IMR-90 (cell line): ENCODE measurements around the gene KRTAP10-9. TPM values are rescaled to one million over a fixed set of nuclear protein-coding genes. Genes with fewer than 3 reads are reported as not detected.

Experiments used
- ATAC-seq: fragments of 200-7000 bp; cut with Tn5 transposase; 2 replicates; pipeline ENCODE4 v1.9.1; 2020; ENCODE audit warnings: low read depth, mild to moderate bottlenecking, moderate library complexity
- BruUV-seq: library from RNA; stranded (reverse); fragments of 400-500 nt; replicated peaks from 2 replicates; lab custom pipeline; 2021; lab: Mats Ljungman, UMichigan
- CTCF ChIA-PET: fragments of 300-600 bp; formaldehyde crosslinking; extraction: SDS; loops from one replicate; lab custom pipeline; 2021; ENCODE audit warnings: antibody characterized with exemption; lab: Yijun Ruan, JAX
- POLR2A ChIA-PET: fragments of 300-600 bp; sonication (Branson Sonifier 250); formaldehyde crosslinking; loops from one replicate; lab custom pipeline; 2022; ENCODE audit warnings: antibody characterized with exemption; ENCODE audit not compliant: unreplicated experiment; lab: Charles Lee
- DNase-seq: peaks from one replicate; pipeline ENCODE4 v3.0.0; 2013
- H2AFZ ChIP-seq: replicated peaks from 2 replicates; pipeline ENCODE3; 2013; ENCODE audit warnings: low read length, mild to moderate bottlenecking; ENCODE audit not compliant: poor library complexity
- H2AK5ac ChIP-seq: 2 replicates; pipeline ENCODE4 v1.6.1; 2013; ENCODE audit warnings: low read depth, low read length, inconsistent platforms
- H2AK9ac ChIP-seq: replicated peaks from 2 replicates; pipeline ENCODE3; 2013; ENCODE audit warnings: mild to moderate bottlenecking, low read depth, low read length, moderate library complexity; ENCODE audit not compliant: poor library complexity
- H2BK120ac ChIP-seq: 2 replicates; pipeline ENCODE4 v1.6.1; 2013; ENCODE audit warnings: low read depth, low read length, inconsistent platforms
- H2BK15ac ChIP-seq: 3 replicates; pipeline ENCODE4 v1.6.1; 2013; ENCODE audit warnings: low read depth, low read length, inconsistent platforms
- H2BK20ac ChIP-seq: 2 replicates; pipeline ENCODE4 v1.6.1; 2013; ENCODE audit warnings: low read depth, mild to moderate bottlenecking, inconsistent platforms, low read length, moderate library complexity
- H2BK5ac ChIP-seq: 2 replicates; pipeline ENCODE4 v1.6.1; 2013; ENCODE audit warnings: mild to moderate bottlenecking, low read depth, low read length, inconsistent platforms; ENCODE audit not compliant: poor library complexity, severe bottlenecking
- H3K14ac ChIP-seq: replicated peaks from 2 replicates; pipeline ENCODE4 v1.6.1; 2013; ENCODE audit warnings: low read depth, low read length, inconsistent platforms
- H3K18ac ChIP-seq: 2 replicates; pipeline ENCODE4 v1.6.1; 2013; ENCODE audit warnings: low read depth, low read length, control low read depth
- H3K23ac ChIP-seq: 2 replicates; pipeline ENCODE4 v1.6.1; 2013; ENCODE audit warnings: low read depth, low read length, inconsistent platforms
- H3K27ac ChIP-seq: 2 replicates; pipeline ENCODE4 v1.5.1; 2013; ENCODE audit warnings: mild to moderate bottlenecking, control low read depth, low read length; ENCODE audit not compliant: insufficient read depth
- H3K27me3 ChIP-seq: 2 replicates; pipeline ENCODE4 v1.6.1; 2013; ENCODE audit warnings: low read length; ENCODE audit not compliant: control insufficient read depth, insufficient read depth
- H3K36me3 ChIP-seq: 2 replicates; pipeline ENCODE4 v1.6.1; 2013; ENCODE audit warnings: low read length, mixed read lengths; ENCODE audit not compliant: control insufficient read depth, insufficient read depth
- H3K4ac ChIP-seq: 2 replicates; pipeline ENCODE4 v1.6.1; 2013; ENCODE audit warnings: low read depth, low read length, inconsistent platforms
- H3K4me1 ChIP-seq: 2 replicates; pipeline ENCODE4 v1.6.1; 2013; ENCODE audit warnings: low read length, mixed read lengths; ENCODE audit not compliant: control insufficient read depth, insufficient read depth
- H3K4me2 ChIP-seq: 2 replicates; pipeline ENCODE4 v1.6.1; 2013; ENCODE audit warnings: low read depth, mild to moderate bottlenecking, control low read depth, low read length, moderate library complexity
- H3K4me3 ChIP-seq: 2 replicates; pipeline ENCODE4 v1.5.1; 2013; ENCODE audit warnings: low read depth, mild to moderate bottlenecking, control low read depth, low read length, moderate library complexity; ENCODE audit not compliant: insufficient read depth
- H3K56ac ChIP-seq: 2 replicates; pipeline ENCODE4 v1.6.1; 2013; ENCODE audit warnings: low read length, inconsistent platforms; ENCODE audit not compliant: insufficient read depth; ENCODE audit errors: extremely low read depth
- H3K79me1 ChIP-seq, 2 experiments: 2 replicates each; pipeline ENCODE4 v1.6.1; 2013; ENCODE audit warnings: low read length in 2 of 2, inconsistent platforms in 1 of 2, low read depth in 1 of 2
- H3K9ac ChIP-seq: 2 replicates; pipeline ENCODE4 v1.6.1; 2013; ENCODE audit warnings: low read depth, low read length, control low read depth
- H3K9me1 ChIP-seq: 2 replicates; pipeline ENCODE4 v1.6.1; 2013; ENCODE audit warnings: low read length, inconsistent platforms; ENCODE audit not compliant: insufficient read depth
- H3K9me3 ChIP-seq: 2 replicates; pipeline ENCODE4 v1.6.1; 2013; ENCODE audit warnings: low read length; ENCODE audit not compliant: control insufficient read depth, insufficient read depth
- H4K20me1 ChIP-seq: 2 replicates; pipeline ENCODE4 v1.6.1; 2013; ENCODE audit warnings: low read length, inconsistent platforms; ENCODE audit not compliant: insufficient read depth
- H4K5ac ChIP-seq: 2 replicates; pipeline ENCODE4 v1.6.1; 2013; ENCODE audit warnings: mild to moderate bottlenecking, low read depth, low read length, control low read depth
- H4K8ac ChIP-seq, 2 experiments: 2 replicates each; pipeline ENCODE4 v1.6.1; 2013; ENCODE audit warnings: low read depth in 2 of 2, low read length in 2 of 2, control low read depth in 1 of 2, inconsistent platforms in 1 of 2
- H4K91ac ChIP-seq: 2 replicates; pipeline ENCODE4 v1.6.1; 2013; ENCODE audit warnings: low read depth, low read length, inconsistent platforms; ENCODE audit not compliant: insufficient read depth
- BHLHE40 ChIP-seq: fragments of 150-350 bp; IDR thresholded peaks from 2 replicates; pipeline ENCODE4 v1.6.1; 2016; ENCODE audit warnings: mild to moderate bottlenecking, low read depth, low read length
- CEBPB ChIP-seq: IDR thresholded peaks from 2 replicates; pipeline ENCODE4 v1.6.1; 2012; ENCODE audit warnings: low read depth, low read length, improper control_type of control experiment
- CHD1 ChIP-seq: IDR thresholded peaks from 2 replicates; pipeline ENCODE4 v1.6.1; 2012; ENCODE audit warnings: low read depth, low read length, improper control_type of control experiment
- CTCF ChIP-seq: conservative IDR thresholded peaks from 2 replicates; pipeline ENCODE4 v1.5.1; 2012; ENCODE audit warnings: mild to moderate bottlenecking, low read depth, low read length, improper control_type of control experiment
- ELK1 ChIP-seq: fragments of 150-350 bp; IDR thresholded peaks from 2 replicates; pipeline ENCODE4 v1.6.1; 2016; ENCODE audit warnings: low read depth, mild to moderate bottlenecking, low read length, moderate library complexity, borderline replicate concordance
- FOS ChIP-seq: fragments of 150-350 bp; IDR thresholded peaks from 2 replicates; pipeline ENCODE4 v1.6.1; 2016; ENCODE audit warnings: low read depth, low read length
- MAFK ChIP-seq: IDR thresholded peaks from 2 replicates; pipeline ENCODE4 v1.6.1; 2012; ENCODE audit warnings: low read depth, low read length, improper control_type of control experiment
- MAZ ChIP-seq: IDR thresholded peaks from 2 replicates; pipeline ENCODE4 v1.6.1; 2012; ENCODE audit warnings: low read depth, mild to moderate bottlenecking, low read length, improper control_type of control experiment, moderate library complexity, borderline replicate concordance
- MXI1 ChIP-seq: IDR thresholded peaks from 2 replicates; pipeline ENCODE4 v1.6.1; 2012; ENCODE audit warnings: low read depth, mild to moderate bottlenecking, low read length, moderate library complexity, borderline replicate concordance
- NFE2L2 ChIP-seq: fragments of 150-350 bp; IDR thresholded peaks from 2 replicates; pipeline ENCODE4 v1.6.1; 2016; ENCODE audit warnings: low read depth, mild to moderate bottlenecking, low read length
- POLR2A ChIP-seq: IDR thresholded peaks from 2 replicates; pipeline ENCODE4 v1.6.1; 2012; ENCODE audit warnings: mild to moderate bottlenecking, low read depth, low read length
- RAD21 ChIP-seq: IDR thresholded peaks from 2 replicates; pipeline ENCODE4 v1.6.1; 2012; ENCODE audit warnings: low read length, improper control_type of control experiment
- RCOR1 ChIP-seq: IDR thresholded peaks from 2 replicates; pipeline ENCODE4 v1.6.1; 2012; ENCODE audit warnings: mild to moderate bottlenecking, low read length, improper control_type of control experiment; ENCODE audit not compliant: insufficient replicate concordance
- RFX5 ChIP-seq: IDR thresholded peaks from 2 replicates; pipeline ENCODE4 v1.8.0; 2012; ENCODE audit warnings: low read depth, mild to moderate bottlenecking, low read length, moderate library complexity
- SMC3 ChIP-seq: fragments of 150-350 bp; IDR thresholded peaks from 2 replicates; pipeline ENCODE4 v1.6.1; 2016; ENCODE audit warnings: low read depth, mild to moderate bottlenecking, antibody characterized with exemption, low read length, moderate library complexity
- USF2 ChIP-seq: fragments of 150-350 bp; IDR thresholded peaks from 2 replicates; pipeline ENCODE4 v1.6.1; 2017; ENCODE audit warnings: mild to moderate bottlenecking, antibody characterized with exemption, low read length, low read depth
- WGBS, 2 experiments: methylation state at CpG; one replicate each; pipeline versions ENCODE4 v1.1.5 to v1.1.7; 2013; ENCODE audit warnings: missing lambda C conversion rate in 2 of 2; ENCODE audit not compliant: insufficient read length in 1 of 2; ENCODE audit errors: extremely low coverage in 2 of 2; 5-methylcytosine and 5-hydroxymethylcytosine counted together
- dilution Hi-C: fragments of 300-500 bp; cut with HindIII; formaldehyde crosslinking; loops from one replicate; pipeline ENCODE4 v1.14.3; 2018; ENCODE audit warnings: low sequenced_read_pairs; ENCODE audit not compliant: unreplicated experiment
- in situ Hi-C: fragments of 300-500 bp; cut with MboI; formaldehyde crosslinking; loops from 3 replicates; pipeline ENCODE4 v1.14.3; 2019; ENCODE audit warnings: low sequenced_read_pairs, inconsistent platforms, mixed read lengths
- intact Hi-C: fragments of 100-400 bp; cut with micrococcal nuclease; formaldehyde crosslinking; loops from 2 replicates; pipeline ENCODE4 v1.10.0; 2022
- polyA plus RNA-seq, 3 experiments: library from polyadenylated mRNA; depleted of rRNA; stranded (reverse); fragments of >200 nt; gene quantifications; 2 replicates each; pipeline ENCODE4 v1.2.3, GENCODE V29; 2012; ENCODE audit warnings: low replicate concordance in 1 of 3
- total RNA-seq: library from RNA; depleted of rRNA; stranded (reverse); fragments of >200 nt; gene quantifications from 2 replicates; pipeline ENCODE4 v1.2.3, GENCODE V29; 2012

KRTAP10-9 gene
- total and polyA plus RNA-seq, 2 of the 4 experiments (the other 2 are of a cell fraction): not detected

- 65% methylated on average over 7 of the region's 12 CpGs; no CpG with 5 or more reads in 1 of the 2 experiments for WGBS, 2 experiments
- CTCF ChIA-PET: interaction anchor here (0.7 kb wide), 1 partner anchor 47 kb away, joined by 5 read pairs; no protein-coding TSS in a partner anchor
- no peak overlapping the region for H3K23ac ChIP-seq
- no peak overlapping the region for H2BK5ac ChIP-seq
- no peaks in the 10 kb centered on the region for H4K20me1 ChIP-seq
- no peak overlapping the region for H3K27ac ChIP-seq
- in situ Hi-C loops: no loop called here
- H2BK15ac ChIP-seq: no peak overlapping the region
- dilution Hi-C loops: no loop called here
- no peak overlapping the region for H4K91ac ChIP-seq
- H3K56ac ChIP-seq: no peak overlapping the region
- DNase-seq (no peak), ATAC-seq (no peak)
- H3K18ac ChIP-seq: no peak overlapping the region
- no peaks in the 10 kb centered on the region for H3K79me1 ChIP-seq
- no peaks in the 10 kb centered on the region for H3K9me1 ChIP-seq
- peak overlapping the region; percentile 56 for H2AFZ ChIP-seq
- no peaks in the 10 kb centered on the region for H3K9me3 ChIP-seq
- no peak overlapping the region for H3K4ac ChIP-seq
- H4K5ac ChIP-seq: no peak overlapping the region
- no peak overlapping the region for H4K8ac ChIP-seq
- no TSS peak for BruUV-seq
- H3K4me1 ChIP-seq: no peaks in the 10 kb centered on the region
- H3K14ac ChIP-seq: no peak overlapping the region
- no peak overlapping the region for H3K4me2 ChIP-seq
- intact Hi-C loops: no loop called here
- H3K27me3 ChIP-seq: peaks cover 4% of the 10 kb centered on the region; the same call in 1 of the 2 replicates
- H3K36me3 ChIP-seq: no peaks in the 10 kb centered on the region
- no peak overlapping the region for H2BK20ac ChIP-seq
- no peak for TF ChIP-seq FOS
- no peak for TF ChIP-seq ELK1
- no peak for TF ChIP-seq BHLHE40
- TF ChIP-seq MAFK: no peak
- TF ChIP-seq USF2: no peak
- no peak for TF ChIP-seq MXI1
- no peak for TF ChIP-seq SMC3
- TF ChIP-seq MAZ: no peak
- no peak for TF ChIP-seq CEBPB
- no peak for TF ChIP-seq CTCF
- TF ChIP-seq POLR2A: no peak
- TF ChIP-seq CHD1: no peak
- no peak for TF ChIP-seq RAD21
- TF ChIP-seq NFE2L2: no peak
- no peak for TF ChIP-seq RFX5
- TF ChIP-seq RCOR1: no peak
- H3K9ac ChIP-seq: no peak overlapping the region
- H2AK5ac ChIP-seq: no peak overlapping the region
- POLR2A ChIA-PET: no interaction called here
- no peak overlapping the region for H2AK9ac ChIP-seq
- H3K4me3 ChIP-seq: no peak overlapping the region
- H2BK120ac ChIP-seq: no peak overlapping the region
Measured at GRCh38 chr21:44594406-44594916, 32.4 kb upstream of the KRTAP10-9 start.
